Myocyte (in vitro differentiated cells): ENCODE results near the gene WDR20. TPM values are rescaled to one million over a fixed set of nuclear protein-coding genes. Genes with fewer than 3 reads are reported as not detected.

ENCODE experiments used
- DNase-seq: peaks from one replicate; pipeline ENCODE4 v3.0.0-alpha.2; 2012; ENCODE audit warnings: low read depth
- total RNA-seq: library from RNA; depleted of rRNA; stranded (reverse); fragments of >200 nt; gene quantifications from 2 replicates; pipeline ENCODE4 v1.2.3, GENCODE V29; 2014

WDR20 gene
- total RNA-seq, 1 donor from 2014 or later: 24.3 TPM

DNA sequence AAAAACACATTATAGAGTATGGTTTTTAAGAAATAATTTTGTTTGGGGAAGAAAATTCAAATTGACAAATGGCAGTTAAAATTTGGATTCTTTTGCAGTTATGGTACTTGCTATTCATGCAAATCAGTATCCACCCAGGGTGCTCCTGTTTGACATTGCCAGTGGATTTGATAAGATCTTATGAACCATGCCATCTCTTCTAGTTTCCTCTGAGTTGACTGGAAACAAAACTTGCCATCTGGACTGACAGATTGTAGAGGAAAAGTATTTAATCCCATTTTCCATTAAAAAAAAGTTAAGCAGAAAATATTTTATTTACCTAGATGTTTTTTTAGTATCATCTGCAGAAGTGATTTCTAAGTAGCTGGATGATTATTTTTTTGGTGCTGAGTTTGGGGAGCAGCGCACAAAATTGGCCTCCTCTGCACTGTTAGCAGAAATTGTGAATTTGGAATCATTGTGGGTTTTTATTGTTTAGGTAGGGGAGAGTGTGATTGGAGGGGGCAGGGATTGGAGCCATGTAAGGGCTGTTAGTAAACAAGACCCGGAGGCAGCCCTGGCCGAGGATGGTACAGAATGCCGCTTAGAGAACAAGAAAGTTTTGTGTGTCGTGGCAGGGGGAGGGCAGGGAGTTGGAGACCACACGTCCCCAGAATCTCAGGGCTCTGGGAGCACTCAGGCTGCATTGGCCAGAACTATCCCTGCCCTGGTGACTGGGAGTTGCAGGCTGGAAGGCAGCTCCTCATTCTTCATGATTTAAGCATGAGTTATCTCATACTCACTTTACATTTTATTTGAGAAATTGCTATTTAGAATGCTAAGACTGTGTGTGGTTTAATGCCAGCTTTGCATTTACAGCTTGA is 56.6 kb downstream of the WDR20 start:
- DNase-seq: no peak

DNA sequence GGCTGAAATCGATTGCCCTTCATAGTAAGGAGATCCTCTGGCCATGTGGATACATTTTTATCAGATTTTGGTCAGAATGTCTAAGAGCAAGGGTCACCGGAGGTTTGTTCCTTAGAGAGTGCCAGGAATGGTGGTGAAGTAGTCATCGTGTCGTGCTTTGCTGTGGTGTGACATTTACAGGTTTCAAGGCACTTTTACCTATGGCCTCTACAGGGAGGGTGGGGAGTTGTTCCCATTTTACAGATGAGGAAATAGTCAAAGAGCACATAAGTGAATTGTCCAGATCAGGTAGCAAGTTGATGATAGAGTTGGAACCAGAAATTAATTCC is 57.2 kb downstream of the WDR20 start:
- DNase-seq: no peak

DNA sequence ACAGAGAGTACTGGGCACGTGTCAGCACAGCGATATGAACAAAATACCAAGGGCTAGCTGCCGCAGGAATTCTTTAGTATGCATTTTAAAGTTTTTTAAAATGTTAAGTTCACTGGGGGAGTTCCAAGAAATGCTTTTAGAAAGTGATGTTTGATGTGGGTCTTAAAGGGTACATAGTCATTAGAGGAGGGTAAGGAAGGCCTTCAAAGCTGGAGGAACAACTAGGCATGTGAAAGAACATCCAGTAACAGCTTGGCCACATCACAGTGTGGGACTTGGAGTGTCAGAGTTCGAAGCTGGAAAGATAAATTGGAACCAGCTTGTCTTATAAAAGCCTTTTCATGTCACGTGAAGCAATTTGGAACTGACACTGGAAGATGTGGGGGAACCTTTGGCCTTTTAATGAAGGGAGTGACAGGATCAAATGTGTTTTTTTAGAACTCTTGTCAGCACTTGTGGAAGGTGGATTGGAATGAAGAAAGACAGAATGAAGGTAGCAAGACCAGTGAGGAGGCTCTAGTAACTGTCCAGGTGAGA is 57.7 kb downstream of the WDR20 start:
- DNase-seq: no peak

DNA sequence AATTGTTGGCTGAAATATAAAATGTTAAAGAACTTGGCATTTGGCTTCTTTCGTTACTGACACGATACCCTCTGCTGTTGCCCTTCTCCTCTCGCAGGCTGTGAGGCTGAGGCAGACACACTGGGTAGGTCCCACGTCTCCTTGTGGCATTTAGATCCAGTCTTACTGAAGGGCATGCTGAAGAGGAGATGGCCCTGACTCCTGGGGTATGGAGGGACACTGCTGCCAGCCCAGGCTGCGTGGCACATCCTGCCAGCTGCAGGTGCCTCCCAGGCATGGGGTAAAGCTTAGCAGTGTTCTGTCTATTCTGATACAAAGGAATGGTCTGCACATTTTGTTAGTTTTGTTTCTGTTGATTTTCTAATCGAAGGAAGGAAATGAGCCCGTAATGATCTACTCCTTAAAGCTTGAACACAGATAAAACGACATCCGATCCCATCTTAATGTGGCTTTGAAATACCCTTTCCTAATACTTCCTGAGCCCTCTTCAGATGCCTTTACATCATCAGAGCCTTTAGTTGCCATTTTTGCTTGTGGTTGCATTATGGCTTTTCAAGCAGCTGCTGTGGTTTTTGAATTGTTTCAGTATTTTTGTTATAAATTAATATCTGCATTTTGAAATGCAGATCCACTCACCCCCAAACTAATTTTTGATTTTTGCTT is 61.1 kb downstream of the WDR20 start:
- DNase-seq: peak; percentile 35

DNA sequence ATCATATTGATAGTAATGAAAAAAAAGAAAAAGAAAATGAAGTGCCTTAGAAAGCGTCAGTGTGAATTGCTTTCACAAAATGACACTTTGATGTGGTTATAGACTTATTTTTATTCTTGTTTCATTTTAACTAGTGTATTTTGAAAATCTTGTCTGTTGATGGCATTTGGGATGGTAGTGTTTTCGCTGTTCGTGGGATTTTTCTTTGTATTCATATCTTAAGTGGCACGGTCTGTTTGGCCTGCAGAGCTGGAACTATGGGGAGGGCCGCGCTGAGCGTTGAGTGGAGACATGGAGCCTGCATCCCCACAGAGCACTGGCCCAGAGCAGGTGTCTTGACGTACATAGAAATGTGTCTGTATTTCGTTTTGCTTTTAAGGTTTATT is 61.6 kb downstream of the WDR20 start:
- no peak for DNase-seq

DNA sequence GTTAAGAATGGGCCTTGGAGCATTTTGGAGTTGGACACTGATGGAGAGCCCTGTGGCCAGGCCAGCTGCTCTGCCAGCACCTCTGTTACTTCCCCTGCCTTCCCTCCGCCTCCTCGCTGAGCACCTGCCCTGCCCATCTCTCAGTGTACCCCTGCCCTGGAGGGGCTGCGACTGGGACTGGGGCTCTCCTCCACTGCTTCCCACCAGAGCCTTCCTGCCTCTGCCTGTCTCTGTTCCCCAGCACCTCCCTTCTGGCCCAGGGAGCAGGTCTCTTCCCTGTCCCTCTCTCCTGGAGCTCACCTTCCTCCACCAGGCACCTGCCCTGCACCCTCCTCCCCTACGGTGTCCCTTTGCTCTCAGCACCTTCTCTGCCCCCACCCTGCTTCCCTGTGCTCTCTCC is 62.1 kb downstream of the WDR20 start:
- DNase-seq: no peak

DNA sequence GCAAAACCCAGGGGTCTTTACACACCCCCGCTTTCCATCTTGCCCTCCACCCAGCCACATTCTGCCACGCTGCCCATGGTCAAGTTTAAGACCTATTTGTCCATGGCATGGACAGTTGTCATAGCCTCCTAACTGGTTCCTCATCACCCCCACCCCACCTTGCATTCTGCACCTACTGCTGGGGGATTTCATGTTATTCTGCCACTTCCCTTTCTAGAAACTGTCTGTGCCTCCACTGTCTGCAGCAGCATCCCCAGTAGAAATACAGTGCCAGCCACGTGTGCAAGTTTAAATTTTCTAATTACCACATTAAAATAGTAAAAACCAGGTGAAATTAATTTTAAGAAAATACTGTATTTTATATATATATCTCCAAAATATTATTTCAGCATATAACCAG is 63.2 kb downstream of the WDR20 start:
- DNase-seq: no peak

DNA sequence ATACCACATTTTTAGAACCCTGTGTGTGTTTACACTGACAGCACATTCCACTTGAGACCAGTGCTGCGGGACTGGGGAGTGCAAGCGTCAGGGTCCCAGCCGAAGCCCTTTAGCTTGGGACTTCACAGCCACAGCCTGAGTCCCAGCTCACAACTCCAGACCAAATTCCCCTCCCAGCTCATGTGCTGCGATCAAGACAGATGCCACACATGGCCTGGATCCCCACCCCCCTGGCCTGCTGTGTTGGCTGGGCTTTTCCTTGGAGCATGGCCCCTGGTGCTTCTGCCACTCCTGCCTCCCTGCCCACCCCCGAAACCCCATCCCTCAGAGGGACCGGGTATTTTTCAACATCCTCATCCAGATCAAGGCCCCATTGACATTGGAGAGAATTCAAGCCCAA is 63.7 kb downstream of the WDR20 start:
- DNase-seq: peak; percentile 55

DNA sequence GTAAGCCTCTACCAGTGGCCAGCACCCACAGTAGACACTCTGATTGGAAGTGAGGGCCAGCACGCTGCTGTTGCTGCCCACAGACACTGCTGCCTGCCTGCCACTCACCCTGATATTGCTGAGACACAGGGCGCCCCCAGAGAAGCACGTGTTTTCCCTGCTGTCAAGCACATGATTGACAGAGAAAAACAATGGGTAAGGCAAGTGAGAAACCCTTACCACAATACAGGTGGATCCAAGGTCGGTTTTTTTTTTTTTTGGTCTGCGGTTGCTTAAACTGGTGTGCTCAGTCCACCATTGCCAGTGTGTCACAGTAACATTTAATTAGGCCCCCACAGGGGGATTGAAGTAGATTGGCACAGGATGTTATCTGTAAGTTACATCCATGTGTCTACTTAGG is 65.9 kb downstream of the WDR20 start:
- no peak for DNase-seq

DNA sequence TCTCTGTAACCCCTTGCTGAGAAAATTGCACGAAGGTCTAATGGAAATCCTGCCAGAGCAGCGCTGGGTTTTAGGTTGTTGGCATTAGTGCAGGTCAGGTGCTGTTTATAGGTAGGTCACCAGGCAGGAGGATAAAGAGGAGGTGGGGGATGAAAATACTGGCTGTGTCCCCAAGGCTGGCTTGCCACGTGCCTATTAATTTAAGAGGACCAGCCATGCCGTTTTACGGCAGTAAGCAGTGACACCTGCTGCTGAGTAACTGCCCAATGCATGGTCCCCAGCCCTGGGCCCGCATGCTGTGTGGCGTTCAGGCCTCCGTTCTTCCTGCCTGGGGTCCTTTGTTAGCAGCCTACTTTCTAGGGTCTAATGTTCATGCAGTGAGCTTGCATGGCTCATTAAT is 67.2 kb downstream of the WDR20 start:
- DNase-seq: no peak

DNA sequence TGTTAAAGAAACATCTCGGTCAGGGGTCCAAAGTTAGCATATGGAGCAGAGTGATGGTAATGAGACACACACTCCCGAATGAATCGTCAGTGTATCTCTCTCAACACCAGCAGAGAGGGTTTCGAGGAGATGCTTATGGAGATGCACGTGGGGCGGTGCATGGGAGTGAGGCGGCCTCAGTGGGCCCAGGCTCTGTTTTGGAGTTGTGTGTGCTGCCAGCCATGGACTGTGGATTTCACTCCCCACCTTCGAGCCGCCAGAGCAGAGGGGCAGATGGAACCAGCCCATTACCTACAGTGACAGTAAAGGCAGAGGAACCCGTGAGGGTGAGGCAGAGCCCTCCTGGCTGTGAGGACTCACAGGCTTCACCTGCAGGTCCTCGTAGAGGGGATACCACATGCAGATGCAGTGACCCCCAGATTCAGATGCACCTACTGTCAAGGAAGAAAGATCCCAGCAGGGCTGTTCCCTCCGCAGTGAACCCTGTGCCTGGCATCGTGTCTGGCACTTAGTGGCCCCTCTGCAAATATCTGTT is 68.2 kb downstream of the WDR20 start:
- no peak for DNase-seq

DNA sequence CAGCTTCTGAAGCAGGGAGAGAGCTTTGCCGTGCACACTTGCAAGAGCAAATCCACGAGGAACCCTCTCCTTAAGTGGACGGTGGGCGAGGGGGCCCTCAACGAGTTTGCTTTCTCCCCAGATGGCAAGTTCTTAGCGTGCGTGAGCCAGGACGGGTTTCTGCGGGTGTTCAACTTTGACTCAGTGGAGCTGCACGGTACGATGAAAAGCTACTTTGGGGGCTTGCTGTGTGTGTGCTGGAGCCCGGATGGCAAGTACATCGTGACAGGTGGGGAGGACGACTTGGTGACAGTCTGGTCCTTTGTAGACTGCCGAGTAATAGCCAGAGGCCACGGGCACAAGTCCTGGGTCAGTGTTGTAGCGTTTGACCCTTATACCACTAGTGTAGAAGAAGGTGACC is 69.0 kb downstream of the WDR20 start:
- no peak for DNase-seq

DNA sequence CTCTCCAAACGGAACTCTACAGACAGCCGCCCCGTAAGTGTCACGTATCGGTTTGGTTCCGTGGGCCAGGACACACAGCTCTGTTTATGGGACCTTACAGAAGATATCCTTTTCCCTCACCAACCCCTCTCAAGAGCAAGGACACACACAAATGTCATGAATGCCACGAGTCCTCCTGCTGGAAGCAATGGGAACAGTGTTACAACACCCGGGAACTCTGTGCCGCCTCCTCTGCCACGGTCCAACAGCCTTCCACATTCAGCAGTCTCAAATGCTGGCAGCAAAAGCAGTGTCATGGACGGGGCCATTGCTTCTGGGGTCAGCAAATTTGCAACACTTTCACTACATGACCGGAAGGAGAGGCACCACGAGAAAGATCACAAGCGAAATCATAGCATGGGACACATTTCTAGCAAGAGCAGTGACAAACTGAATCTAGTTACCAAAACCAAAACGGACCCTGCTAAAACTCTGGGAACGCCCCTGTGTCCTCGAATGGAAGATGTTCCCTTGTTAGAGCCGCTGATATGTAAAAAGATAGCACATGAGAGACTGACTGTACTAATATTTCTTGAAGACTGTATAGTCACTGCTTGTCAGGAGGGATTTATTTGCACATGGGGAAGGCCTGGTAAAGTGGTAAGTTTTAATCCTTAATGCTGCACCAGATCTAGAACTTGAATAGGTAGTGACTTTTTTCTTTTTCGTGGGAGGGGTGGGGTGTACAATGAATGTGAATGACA is 69.7 kb downstream of the WDR20 start:
- DNase-seq: peak; percentile 36

DNA sequence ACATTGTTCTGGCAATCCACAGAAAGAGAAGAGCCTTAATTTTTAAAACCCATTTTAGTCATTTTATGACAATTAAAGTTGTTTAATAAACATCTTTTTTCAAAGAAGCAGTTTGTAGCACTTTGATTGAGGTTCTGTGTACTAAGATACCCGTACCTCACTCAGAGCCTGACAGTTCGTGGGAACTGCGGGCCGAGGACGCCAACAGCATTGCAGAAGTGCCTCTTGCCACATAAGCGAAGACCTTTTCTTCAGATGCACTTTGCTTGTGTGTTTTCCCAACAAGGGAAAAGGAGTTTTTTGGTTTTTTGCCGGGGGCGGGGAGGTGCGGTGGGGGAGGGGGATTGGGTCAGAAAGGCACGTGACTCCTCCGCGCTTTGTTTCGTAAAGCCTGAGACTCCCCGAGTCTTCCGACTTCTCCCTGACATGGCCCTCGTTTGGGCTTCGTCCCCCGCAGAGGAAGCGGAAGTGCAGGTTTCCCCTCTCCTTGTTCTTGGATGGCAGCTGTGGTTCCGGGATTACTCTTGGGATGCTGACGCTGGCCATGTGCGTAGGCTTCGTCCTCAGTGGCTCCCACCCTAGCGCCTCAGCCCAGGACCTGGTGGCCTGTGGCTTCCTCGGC is 70.8 kb downstream of the WDR20 start:
- DNase-seq: no peak

DNA sequence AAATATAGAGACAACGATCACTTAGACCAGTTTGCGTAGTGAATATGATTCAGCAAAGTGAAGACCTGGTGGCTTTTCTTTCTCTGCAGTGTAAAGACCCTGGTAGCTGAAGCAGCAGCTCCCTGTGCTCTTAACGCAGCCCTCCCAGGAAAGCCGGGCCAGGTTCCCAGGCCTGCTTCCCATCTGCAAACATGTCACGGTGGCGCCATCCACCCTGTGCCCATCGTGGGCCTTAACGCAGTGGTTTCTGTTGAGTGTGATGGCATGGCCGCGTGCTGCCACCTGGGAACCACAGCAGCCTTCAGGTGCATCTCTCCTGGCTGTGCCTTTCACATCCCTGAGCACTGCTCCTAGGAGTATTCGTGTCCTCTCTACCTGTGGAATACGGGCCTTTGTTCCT is 71.5 kb downstream of the WDR20 start:
- DNase-seq: no peak

DNA sequence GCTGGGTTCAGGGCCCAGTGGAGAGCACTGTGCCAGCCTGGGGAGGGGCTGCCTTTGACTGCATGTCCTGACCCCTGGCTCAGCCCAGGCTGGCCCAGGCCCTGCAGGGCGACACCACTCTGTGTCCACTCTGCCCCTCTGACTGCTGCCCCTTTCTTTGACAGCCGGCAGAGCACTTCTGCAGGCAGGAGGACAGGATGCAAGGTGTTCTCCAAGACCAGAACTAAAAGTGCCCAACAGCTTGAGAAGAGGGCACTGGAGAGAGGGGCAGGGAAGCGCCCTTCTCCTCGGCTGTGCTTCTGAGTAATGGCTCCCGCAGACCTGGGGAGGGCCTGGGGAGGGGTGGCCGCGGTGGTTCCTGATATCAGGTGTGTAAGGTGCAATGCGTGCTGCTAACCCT is 72.7 kb downstream of the WDR20 start:
- DNase-seq: no peak

DNA sequence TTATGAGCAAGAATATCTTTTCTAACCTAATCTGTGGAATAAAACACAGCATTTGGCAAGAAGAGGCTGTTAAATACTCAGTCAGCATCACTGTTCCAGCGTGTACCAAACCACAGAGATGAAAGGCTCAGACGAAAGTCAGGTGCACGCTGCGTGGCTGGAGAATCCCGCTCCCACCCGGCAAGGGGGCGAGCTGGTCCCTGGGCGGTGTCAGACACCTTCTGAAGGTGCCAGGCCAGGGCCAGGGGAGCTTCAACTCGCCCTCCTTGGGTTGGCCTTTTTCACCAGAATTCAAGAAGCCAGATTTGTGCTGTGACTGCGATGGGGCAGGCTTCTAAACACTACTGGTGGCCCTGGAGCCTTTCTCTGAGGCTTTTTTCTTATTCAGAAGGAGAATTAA is 73.1 kb downstream of the WDR20 start:
- no peak for DNase-seq

DNA sequence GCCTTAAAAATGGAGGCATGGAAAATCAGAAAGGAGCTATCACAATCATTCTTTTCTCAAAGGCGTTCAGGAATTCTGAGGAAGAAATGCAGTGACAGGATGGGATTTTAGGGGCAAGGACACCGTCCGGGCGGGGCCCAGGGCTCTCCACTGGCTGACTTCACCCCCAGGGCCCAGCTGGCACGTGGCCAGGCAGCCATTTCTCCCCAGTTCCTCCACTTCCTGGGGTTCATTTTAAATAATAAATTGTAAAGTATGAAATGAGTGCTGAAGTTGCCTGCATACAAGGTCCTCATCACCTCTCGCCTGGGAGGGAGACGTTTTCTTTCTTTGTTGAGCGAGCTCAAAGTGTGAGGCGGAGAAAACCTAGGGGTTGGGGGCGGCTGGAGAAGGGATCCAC is 73.8 kb downstream of the WDR20 start:
- no peak for DNase-seq

DNA sequence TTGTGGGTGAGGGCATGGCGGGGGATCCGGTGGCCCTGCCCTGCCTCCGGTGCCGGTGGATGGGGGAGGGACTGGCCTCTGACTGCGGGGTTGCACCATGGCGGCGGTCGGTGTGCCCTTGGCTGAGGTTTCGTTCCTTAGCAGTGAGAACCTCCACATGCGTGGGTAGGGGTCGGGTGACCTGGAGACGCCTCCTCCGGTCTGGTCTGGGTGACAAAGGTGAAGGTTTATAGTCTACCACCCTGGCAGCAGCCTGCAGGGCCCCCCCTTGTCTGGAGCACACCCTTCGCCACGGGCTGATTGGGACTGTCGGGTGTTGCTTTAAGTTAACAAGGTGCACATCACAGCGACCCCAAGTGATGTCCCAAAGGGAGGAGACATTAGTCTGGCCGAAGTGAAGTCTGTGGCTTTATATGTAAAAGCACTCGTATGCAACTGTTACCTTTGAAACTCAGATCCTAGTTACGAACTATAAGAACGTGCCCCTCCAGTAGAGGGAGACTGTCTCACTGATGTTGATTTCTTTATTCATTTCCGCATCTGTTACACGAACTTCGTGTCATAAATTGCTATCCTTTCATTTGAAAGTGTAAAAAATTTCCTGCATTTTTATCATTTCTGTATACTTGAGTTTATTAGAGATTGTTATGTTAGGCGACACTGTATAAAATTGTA is 74.4 kb downstream of the WDR20 start:
- DNase-seq: no peak

DNA sequence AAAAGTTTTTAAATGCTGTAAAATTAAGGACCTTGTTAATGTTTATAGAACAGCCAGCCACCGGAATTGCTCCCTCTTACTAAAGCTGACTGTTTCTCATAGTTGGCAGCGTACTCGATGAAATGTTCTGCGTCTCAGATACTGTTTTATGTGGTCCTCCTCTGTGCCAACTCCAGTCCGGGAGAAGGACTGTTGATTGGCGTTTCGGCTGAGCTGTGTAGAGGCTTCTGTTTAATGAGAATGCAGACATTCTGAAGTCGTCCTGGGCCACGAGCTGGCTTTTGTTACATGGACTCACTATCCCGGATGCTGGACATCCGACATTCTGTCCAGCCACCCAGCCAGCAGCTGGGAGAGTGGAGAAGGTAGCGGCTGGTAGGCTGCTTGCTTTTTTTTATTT is 75.4 kb downstream of the WDR20 start:
- DNase-seq: peak; percentile 52
